ENCODE data around the gene SMOC2. TPM values are rescaled to one million over a fixed set of nuclear protein-coding genes. Genes with fewer than 3 reads are reported as not detected.

Gene SMOC2
- total RNA-seq, 1 experiment from 2014 or later: 2.1 TPM

DNA sequence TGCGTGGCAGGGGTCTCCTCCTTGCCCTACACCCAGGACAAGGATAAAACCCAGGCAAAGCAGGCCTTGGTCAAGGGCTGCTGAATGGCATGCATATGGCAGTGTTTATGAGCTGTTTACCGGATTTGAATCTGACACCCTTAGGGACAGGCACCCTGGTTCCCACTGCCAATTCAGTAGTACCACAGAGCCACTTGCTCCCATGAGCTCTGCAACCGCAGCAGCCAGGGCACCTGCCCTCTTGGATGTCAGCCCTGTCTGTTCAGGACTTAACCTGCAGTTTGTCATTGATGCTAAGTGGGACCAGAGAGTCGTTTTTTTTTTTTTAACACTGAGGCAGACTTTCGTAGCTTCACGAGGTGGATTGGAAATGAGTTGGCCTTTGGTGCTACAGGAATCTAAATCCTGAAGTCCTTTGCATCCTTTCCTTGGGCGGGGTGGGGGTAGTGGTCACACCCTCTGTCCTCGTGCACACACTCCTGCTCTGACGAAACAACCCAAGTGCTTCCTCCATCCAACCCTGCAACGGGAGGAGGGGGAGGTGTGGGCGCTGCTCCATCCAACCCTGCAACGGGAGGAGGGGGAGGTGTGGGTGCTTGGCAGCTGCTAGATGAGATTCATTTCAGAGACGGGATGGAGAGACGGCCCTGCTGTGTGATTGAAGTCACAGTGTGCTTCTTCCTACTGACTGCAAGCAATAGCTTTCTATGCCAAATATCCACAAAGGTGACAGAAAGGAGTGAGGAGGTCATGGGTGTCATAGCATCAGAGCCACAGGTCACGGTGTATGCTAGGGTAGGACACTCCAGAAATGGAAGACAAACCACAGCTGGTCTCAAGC lies 166.5 kb downstream of the SMOC2 start:
- no peak overlapping the region for H2BK12ac ChIP-seq (ENCODE audit: insufficient read length, low read depth, low read length)
- no peak overlapping the region for H3K23ac ChIP-seq (ENCODE audit: insufficient read length, low read depth, low read length)
- no CpG with 5 or more reads among the region's 15 CpGs for WGBS (ENCODE audit: extremely low coverage, insufficient read length, low lambda C conversion rate)
- no peak overlapping the region for H4K5ac ChIP-seq (ENCODE audit: insufficient read length, low read depth, low read length)
- Mint-ChIP-seq H3K27me3 (ENCODE audit: low read depth) (no peaks in the 10 kb centered on the region; the same call in 1 of the 2 replicates), H3K4me1 (peaks cover 13 to 15% of the 10 kb centered on the region in 2 experiments), H3K4me3 (peak overlapping the region in 1 of 2 experiments; percentile 52; a peak in 1 of 5 replicates), H3K27ac (peak overlapping the region in 1 of 3 experiments; percentile 91; a peak in 2 of 7 replicates), H3K36me3 (ENCODE audit: insufficient read depth in 1 of 3, low read depth in 3 of 3) (no peaks in the 10 kb centered on the region), H3K9me3 (no peaks in the 10 kb centered on the region)
- H4K91ac ChIP-seq (ENCODE audit: insufficient read length, low read depth, low read length): no peak overlapping the region
- no peak overlapping the region for H2BK5ac ChIP-seq (ENCODE audit: insufficient read length, low read length)
- peak; percentile 55 for DNase-seq
- no peak overlapping the region for H3K9ac ChIP-seq (ENCODE audit: extremely low read depth, insufficient read length, low read length)
- no peaks in the 10 kb centered on the region for H3K79me2 ChIP-seq (ENCODE audit: insufficient read depth, low read length)
- H3K9me3 ChIP-seq (ENCODE audit: control insufficient read depth, low read depth, low read length): no peaks in the 10 kb centered on the region
- H4K8ac ChIP-seq (replicated peaks; ENCODE audit: insufficient read length, low read depth, low read length): no peak overlapping the region
- no peak overlapping the region for H2AK5ac ChIP-seq (ENCODE audit: insufficient read length, low read length)
- H2BK20ac ChIP-seq (ENCODE audit: low read depth, low read length, poor library complexity, severe bottlenecking): no peak overlapping the region
- no peak overlapping the region for H3K27ac ChIP-seq (ENCODE audit: insufficient read length, low read depth, low read length)
- no peaks in the 10 kb centered on the region for H4K20me1 ChIP-seq (ENCODE audit: control insufficient read depth, insufficient read depth, insufficient read length)
- no peak overlapping the region for H3K4me2 ChIP-seq (ENCODE audit: insufficient read depth, insufficient read length, low read length)
- no peak overlapping the region; the same call in 1 of the 2 replicates for H3K14ac ChIP-seq (ENCODE audit: insufficient read depth, low read length)
- H3K4ac ChIP-seq (ENCODE audit: low read depth, low read length): no peak overlapping the region
- H2BK120ac ChIP-seq (ENCODE audit: low read depth, low read length, poor library complexity, severe bottlenecking): no peak overlapping the region
- H3K56ac ChIP-seq (ENCODE audit: insufficient read length, low read depth, low read length): no peak overlapping the region
- no peaks in the 10 kb centered on the region for H3K27me3 ChIP-seq (ENCODE audit: insufficient read depth, low read length)
- no peaks in the 10 kb centered on the region; the same call in 1 of the 2 replicates for H3K4me1 ChIP-seq (ENCODE audit: insufficient read depth, low read length)
- no peak overlapping the region for H2BK15ac ChIP-seq (ENCODE audit: low read depth, low read length)
- H3K23me2 ChIP-seq (ENCODE audit: insufficient read length, low read depth, low read length, poor library complexity, severe bottlenecking): no peaks in the 10 kb centered on the region
- TF ChIP-seq, protein P1, sequence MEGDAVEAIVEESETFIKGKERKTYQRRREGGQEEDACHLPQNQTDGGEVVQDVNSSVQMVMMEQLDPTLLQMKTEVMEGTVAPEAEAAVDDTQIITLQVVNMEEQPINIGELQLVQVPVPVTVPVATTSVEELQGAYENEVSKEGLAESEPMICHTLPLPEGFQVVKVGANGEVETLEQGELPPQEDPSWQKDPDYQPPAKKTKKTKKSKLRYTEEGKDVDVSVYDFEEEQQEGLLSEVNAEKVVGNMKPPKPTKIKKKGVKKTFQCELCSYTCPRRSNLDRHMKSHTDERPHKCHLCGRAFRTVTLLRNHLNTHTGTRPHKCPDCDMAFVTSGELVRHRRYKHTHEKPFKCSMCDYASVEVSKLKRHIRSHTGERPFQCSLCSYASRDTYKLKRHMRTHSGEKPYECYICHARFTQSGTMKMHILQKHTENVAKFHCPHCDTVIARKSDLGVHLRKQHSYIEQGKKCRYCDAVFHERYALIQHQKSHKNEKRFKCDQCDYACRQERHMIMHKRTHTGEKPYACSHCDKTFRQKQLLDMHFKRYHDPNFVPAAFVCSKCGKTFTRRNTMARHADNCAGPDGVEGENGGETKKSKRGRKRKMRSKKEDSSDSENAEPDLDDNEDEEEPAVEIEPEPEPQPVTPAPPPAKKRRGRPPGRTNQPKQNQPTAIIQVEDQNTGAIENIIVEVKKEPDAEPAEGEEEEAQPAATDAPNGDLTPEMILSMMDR (conservative IDR thresholded peaks at IDR 0.05): no peak
- H3K18ac ChIP-seq (ENCODE audit: insufficient read length, low read depth, low read length): no peak overlapping the region
- H3K79me1 ChIP-seq (ENCODE audit: insufficient read depth, low read depth, low read length, poor library complexity, severe bottlenecking): no peaks in the 10 kb centered on the region
- no peak overlapping the region for H2AFZ ChIP-seq (ENCODE audit: low read length)
- H3T11ph ChIP-seq (ENCODE audit: low read length): no peak overlapping the region
